ENCODE measurements around the gene NAB2. TPM values are rescaled to one million over a fixed set of nuclear protein-coding genes. Genes with fewer than 3 reads are reported as not detected.
"Not testable (repeated sequence)": the region's sequence is repeated elsewhere in the genome, so short reads cannot be mapped to it uniquely, and the experiment has no call there.

NAB2 gene
- total RNA-seq, 1 donor from 2014 or later: 11.0 TPM

- intact Hi-C loops (cut with micrococcal nuclease): loop anchor here (1.0 to 5.0 kb wide), 5 partner anchors 22 to 422 kb away; partner anchors contain the start of genes ARHGAP9, NEMP1 and PTGES3
Observed at GRCh38 chr12:57110104-57111030, 21.5 kb downstream of the NAB2 start.

GRCh38 chr12:57111031-57111734 is 22.3 kb downstream of the NAB2 start, which contains the start of gene STAT6:
Gene STAT6, minus strand, starts transcription at chr12:57111362. Its CDS starts 3,084 bp downstream, at chr12:57108278.
- intact Hi-C loops (cut with micrococcal nuclease): loop anchor here (1.0 to 5.0 kb wide), 5 partner anchors 23 to 423 kb away; partner anchors contain the start of genes ARHGAP9, NEMP1 and PTGES3

GRCh38 chr12:57112492-57113294 is 23.8 kb downstream of the NAB2 start:
- intact Hi-C loops (cut with micrococcal nuclease): loop anchor here (1.0 to 5.0 kb wide), 4 partner anchors 43 to 365 kb away; partner anchors contain the start of gene ARHGAP9

- intact Hi-C loops (cut with micrococcal nuclease): no loop called here
Observed at GRCh38 chr12:57116580-57117281, 27.8 kb downstream of the NAB2 start.

- intact Hi-C loops (cut with micrococcal nuclease): no loop called here
Observed at GRCh38 chr12:57118711-57119271, 29.9 kb downstream of the NAB2 start.

GRCh38 chr12:57119294-57120085 is 30.6 kb downstream of the NAB2 start:
- intact Hi-C loops (cut with micrococcal nuclease): no loop called here

GRCh38 chr12:57120718-57121117 is 31.8 kb downstream of the NAB2 start:
- intact Hi-C loops (cut with micrococcal nuclease): not testable (repeated sequence)

GRCh38 chr12:57123813-57124212 is 34.9 kb downstream of the NAB2 start:
- intact Hi-C loops (cut with micrococcal nuclease): loop anchor here (1.0 to 2.0 kb wide), 3 partner anchors 49 to 115 kb away; no protein-coding TSS in a partner anchor

- intact Hi-C loops (cut with micrococcal nuclease): loop anchor here (1.0 to 2.0 kb wide), 3 partner anchors 49 to 114 kb away; no protein-coding TSS in a partner anchor
Observed at GRCh38 chr12:57124261-57124877, 35.5 kb downstream of the NAB2 start.

GRCh38 chr12:57126061-57126460 is 37.1 kb downstream of the NAB2 start:
- intact Hi-C loops (cut with micrococcal nuclease): loop anchor here (5.0 kb wide), 1 partner anchor 374 kb away; the partner anchor contains the start of gene PRIM1

GRCh38 chr12:57126561-57126960 is 37.6 kb downstream of the NAB2 start:
- intact Hi-C loops (cut with micrococcal nuclease): loop anchor here (5.0 kb wide), 1 partner anchor 374 kb away; the partner anchor contains the start of gene PRIM1

GRCh38 chr12:57127101-57127725 is 38.3 kb downstream of the NAB2 start:
- intact Hi-C loops (cut with micrococcal nuclease): loop anchor here (5.0 kb wide), 1 partner anchor 375 kb away; the partner anchor contains the start of gene PRIM1

GRCh38 chr12:57127726-57128518 is 39.0 kb downstream of the NAB2 start, which contains the start of gene LRP1:
Gene LRP1, plus strand, starts transcription at chr12:57128483. Its CDS starts 482 bp downstream, at chr12:57128965.
- intact Hi-C loops (cut with micrococcal nuclease): loop anchor here (5.0 kb wide), 1 partner anchor 376 kb away; the partner anchor contains the start of gene PRIM1

GRCh38 chr12:57128519-57129247 is 39.8 kb downstream of the NAB2 start:
- intact Hi-C loops (cut with micrococcal nuclease): loop anchor here (5.0 kb wide), 1 partner anchor 376 kb away; the partner anchor contains the start of gene PRIM1

- intact Hi-C loops (cut with micrococcal nuclease): loop anchor here (5.0 kb wide), 1 partner anchor 377 kb away; the partner anchor contains the start of gene PRIM1
Observed at GRCh38 chr12:57129321-57129842, 40.5 kb downstream of the NAB2 start.

GRCh38 chr12:57129889-57130288 is 41.0 kb downstream of the NAB2 start:
- intact Hi-C loops (cut with micrococcal nuclease): loop anchor here (5.0 kb wide), 1 partner anchor 378 kb away; the partner anchor contains the start of gene PRIM1
